Activated CD8-positive, alpha-beta memory T cell treated with anti-CD3 and anti-CD28 coated beads, Interleukin-2, amount 50 U/mL, for 24 hours (primary cell): ENCODE data around the gene BTBD9.

ENCODE experiments used
- DNase-seq: peaks from one replicate; pipeline ENCODE4 v3.0.0-alpha.2; 2020; ENCODE audit errors: extremely low read depth

BTBD9 gene

GRCh38 chr6:38177882-38178583, 461.7 kb downstream of the BTBD9 start:
- no peak for DNase-seq

DNA sequence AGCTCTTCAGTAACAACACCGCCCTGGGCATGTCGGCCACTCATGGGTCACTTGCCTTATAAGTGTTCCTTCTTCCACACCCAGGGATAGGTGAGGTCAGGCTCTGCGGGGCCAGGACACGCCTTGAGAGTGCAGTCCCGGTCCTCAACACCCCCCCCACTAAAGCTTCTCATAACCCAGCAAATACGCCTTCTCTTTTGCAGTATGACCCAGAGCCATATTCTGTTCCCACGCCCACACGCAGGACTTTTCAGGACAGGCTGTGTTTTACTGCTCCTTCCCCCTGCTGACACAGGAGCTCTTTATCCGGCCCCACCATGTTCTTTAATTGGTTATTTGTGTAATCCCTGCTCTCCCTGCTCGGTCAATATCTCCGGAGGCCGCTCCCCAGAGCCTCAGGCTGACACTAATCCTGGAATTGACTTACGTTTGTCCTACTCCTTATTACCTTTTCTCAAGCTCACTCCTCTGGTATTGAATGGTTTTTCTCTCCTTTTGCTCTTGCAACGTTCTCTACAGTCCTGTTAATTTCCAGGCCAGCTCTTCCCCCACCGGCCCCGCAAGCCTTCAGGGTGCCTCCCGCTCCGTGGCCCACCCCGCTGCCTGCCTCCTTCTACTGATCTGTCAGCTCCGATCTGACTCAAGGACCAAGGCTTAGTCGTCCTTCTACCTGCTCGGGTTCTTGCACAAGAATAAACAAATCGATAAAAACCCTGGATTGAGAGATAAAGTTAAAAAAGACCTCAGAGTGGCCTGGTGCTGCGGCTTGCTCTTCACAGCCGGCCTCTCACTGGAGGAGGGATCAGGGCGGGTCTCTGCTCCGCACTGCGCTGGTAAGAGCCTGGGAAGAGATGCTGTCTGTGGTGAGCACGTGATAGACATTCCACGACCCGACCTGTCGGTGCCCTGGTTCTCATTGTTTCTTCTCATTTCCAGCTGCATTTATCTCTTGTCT, 462.7 kb downstream of the BTBD9 start:
- DNase-seq: no peak

- no peak for DNase-seq
Measured at GRCh38 chr6:38175786-38176185, 463.9 kb downstream of the BTBD9 start.

DNA sequence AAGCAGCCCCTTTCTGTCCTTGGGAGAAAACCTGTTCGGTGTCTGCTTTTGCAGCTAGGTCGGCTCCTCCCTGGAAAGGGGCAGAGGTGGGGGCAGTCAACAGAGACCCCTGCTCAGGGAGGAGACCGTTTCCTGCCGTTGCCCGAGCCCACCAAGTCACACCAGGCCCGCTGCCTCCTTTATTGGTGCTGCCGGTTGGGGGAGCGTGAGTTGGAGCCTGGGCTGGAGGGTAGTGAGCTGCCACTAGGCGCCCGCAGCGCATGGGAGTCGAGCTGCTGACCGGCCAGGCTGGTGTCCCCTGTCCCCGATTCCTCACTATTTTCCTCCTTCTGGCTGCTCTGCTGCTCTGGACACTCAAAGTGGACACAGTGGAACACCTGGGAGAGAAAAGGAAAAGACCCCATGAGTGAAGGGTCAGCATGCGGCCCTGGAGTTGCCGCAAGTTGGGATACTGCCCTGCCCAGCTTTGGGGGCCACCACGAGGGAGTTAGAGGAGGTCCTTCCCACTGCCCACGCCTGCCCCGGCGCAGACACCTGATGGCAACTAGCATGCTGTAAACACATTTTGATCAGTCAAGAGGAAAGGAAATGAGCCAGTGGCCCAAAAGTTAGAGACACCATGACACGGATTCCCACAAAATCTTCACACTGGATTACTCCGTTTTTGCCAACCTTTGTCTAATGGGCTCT, 464.8 kb downstream of the BTBD9 start:
- no peak for DNase-seq

DNA sequence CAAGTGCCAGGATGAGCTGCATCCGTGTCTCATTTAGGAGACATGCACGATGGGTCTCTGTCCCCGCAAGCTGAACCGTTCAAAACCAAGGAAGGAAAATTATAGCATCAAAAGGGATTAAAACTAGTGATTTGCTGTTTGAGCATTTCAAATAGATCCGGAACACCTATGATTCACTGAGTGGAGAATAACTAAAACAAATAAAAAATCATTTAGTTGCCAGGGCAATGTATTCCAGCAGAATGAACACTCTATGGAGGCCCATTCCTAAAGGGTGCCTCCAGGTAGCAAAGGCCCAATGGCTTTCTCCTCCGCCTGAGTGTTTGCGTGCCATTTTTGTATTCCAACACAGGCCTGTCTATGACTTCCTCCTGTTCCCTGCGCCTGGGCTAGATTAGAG, 465.4 kb downstream of the BTBD9 start:
- no peak for DNase-seq

GRCh38 chr6:38173909-38174308, 465.8 kb downstream of the BTBD9 start:
- no peak for DNase-seq

DNA sequence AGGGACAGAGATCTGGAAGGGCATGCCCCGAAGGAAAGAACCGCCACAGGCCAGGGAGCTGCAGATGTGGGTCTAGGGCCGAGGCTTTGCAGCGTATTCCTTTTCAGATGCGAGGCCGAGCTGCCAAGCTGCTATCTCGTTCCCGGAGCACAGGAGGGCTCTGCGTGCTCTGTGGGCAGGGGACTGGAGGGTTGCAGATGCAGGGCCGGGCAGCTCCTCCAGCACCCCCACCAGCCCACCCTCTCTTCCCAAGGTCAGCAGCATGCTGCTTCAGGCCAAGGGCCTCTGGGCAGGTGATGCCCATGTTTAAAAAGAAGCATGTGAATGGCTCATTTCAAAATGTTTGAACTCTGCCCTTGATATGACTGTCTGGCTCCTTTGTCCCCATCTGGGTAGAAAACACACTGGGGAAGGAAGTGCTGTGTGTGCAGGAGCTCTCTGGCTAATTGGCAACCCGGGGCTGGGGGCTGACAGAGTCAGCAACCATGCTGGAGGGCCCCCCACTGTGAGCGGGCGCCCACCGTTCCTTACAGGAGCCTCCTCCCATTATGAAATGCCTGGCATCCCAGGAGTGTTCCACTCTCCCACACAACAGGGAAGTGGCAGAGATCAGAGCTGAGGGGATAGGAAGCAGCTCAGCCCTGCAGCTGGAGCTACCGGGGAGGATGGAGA, 466.9 kb downstream of the BTBD9 start:
- DNase-seq: no peak

GRCh38 chr6:38171997-38172738, 467.6 kb downstream of the BTBD9 start:
- no peak for DNase-seq

- DNase-seq: no peak
Measured at GRCh38 chr6:38170666-38171355, 468.9 kb downstream of the BTBD9 start.

DNA sequence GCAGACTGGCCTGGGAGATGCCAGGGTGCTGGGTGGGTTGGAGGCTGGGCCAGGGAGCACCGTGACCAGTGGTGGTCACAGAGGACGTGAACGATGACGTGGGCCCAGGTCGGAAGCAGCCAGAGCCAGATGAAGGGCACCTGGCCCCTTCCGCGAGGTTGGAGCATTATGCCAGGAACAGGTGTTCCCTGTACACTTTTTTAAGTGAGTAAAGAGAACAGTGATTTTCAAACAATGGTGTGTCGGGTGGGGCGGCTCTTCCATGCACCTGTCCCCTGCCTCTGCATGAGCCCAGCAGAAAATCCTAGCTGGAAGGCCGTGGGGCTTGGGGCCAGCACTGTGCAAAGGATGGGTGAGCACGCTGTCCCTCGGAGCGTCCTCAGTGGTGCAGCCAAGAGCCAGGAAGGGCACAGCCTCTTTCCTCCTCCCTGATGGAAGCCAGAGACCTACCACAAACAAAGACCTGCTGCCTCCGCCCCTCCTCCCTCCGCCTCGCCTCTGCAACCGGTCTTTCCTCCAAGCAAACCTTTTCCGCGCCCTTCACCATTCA, 469.7 kb downstream of the BTBD9 start:
- DNase-seq: no peak

- no peak for DNase-seq
Measured at GRCh38 chr6:38169221-38169976, 470.3 kb downstream of the BTBD9 start.

GRCh38 chr6:38168699-38169098, 471.0 kb downstream of the BTBD9 start:
- DNase-seq: no peak

DNA sequence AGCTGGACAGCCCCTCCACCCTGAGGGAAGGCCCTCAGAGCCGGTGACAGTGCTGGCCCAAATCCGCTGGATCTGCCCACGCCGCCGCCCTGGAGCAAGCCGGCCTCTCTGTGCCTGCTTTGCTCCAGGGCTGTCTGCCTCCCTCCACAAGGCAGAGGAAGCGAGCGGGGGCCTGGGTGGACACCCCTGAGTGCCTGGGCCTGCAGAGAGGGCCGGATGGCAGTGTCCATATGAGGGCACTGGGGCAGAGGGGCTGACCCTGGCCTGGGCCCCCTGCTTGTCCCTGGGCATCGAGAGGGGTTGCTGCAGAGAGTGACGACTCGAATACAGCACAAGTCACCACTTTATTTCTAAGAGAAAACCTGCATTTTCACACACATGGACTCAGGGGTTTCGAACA, 471.6 kb downstream of the BTBD9 start:
- DNase-seq: no peak

- DNase-seq: no peak
Measured at GRCh38 chr6:38167598-38167997, 472.1 kb downstream of the BTBD9 start.

- DNase-seq: no peak
Measured at GRCh38 chr6:38166411-38167240, 473.1 kb downstream of the BTBD9 start.

- DNase-seq: no peak
Measured at GRCh38 chr6:38164671-38165108, 475.0 kb downstream of the BTBD9 start.

- DNase-seq: no peak
Measured at GRCh38 chr6:38164131-38164481, 475.6 kb downstream of the BTBD9 start.
